Ecto neural progenitor cell (in vitro differentiated cells): ENCODE measurements around the gene EXOSC5.
"Not testable (repeated sequence)": the region's sequence is repeated elsewhere in the genome, so short reads cannot be mapped to it uniquely, and the experiment has no call there.

Source experiments
- DNase-seq: peaks from one replicate; pipeline ENCODE4 v3.0.0-alpha.2; 2018; ENCODE audit warnings: low spot score

EXOSC5 gene

GRCh38 chr19:41366089-41366488 lies 31.1 kb downstream of the EXOSC5 start:
- no peak for DNase-seq

GRCh38 chr19:41364524-41365391 lies 32.4 kb downstream of the EXOSC5 start:
- DNase-seq = no peak

GRCh38 chr19:41363753-41364523 lies 33.2 kb downstream of the EXOSC5 start, which contains the start of gene B9D2:
TSS of gene B9D2 (minus strand) at chr19:41364149. CDS start at chr19:41363519, 630 bp downstream.
- DNase-seq = peak; percentile 97

GRCh38 chr19:41363371-41363752 lies 33.8 kb downstream of the EXOSC5 start:
- no peak for DNase-seq

- no peak for DNase-seq
These were observed 34.9 kb downstream of the EXOSC5 start for GRCh38 chr19:41362143-41362847.

- DNase-seq = no peak
These were observed 37.4 kb downstream of the EXOSC5 start for GRCh38 chr19:41359741-41360140.

- no peak for DNase-seq
These were observed 39.4 kb downstream of the EXOSC5 start for GRCh38 chr19:41357746-41358145.

- DNase-seq = no peak
These were observed 40.0 kb downstream of the EXOSC5 start for GRCh38 chr19:41356984-41357739.

- no peak for DNase-seq
These were observed 41.4 kb downstream of the EXOSC5 start for GRCh38 chr19:41355802-41356201.

GRCh38 chr19:41355035-41355434 lies 42.1 kb downstream of the EXOSC5 start:
- DNase-seq = no peak

GRCh38 chr19:41354343-41354953 lies 42.7 kb downstream of the EXOSC5 start:
- no peak for DNase-seq

GRCh38 chr19:41353466-41354342 lies 43.5 kb downstream of the EXOSC5 start, which contains the start of gene TGFB1:
TSS of gene TGFB1 (minus strand) at chr19:41353922. CDS start at chr19:41353044, 878 bp downstream.
- DNase-seq = peak; percentile 84

GRCh38 chr19:41352609-41353465 lies 44.3 kb downstream of the EXOSC5 start:
- peak; percentile 80 for DNase-seq

GRCh38 chr19:41352279-41352608 lies 44.9 kb downstream of the EXOSC5 start:
- no peak for DNase-seq

GRCh38 chr19:41351339-41352245 lies 45.6 kb downstream of the EXOSC5 start:
- peak; percentile 61 for DNase-seq

- no peak for DNase-seq
These were observed 46.3 kb downstream of the EXOSC5 start for GRCh38 chr19:41350735-41351338.

- not testable (repeated sequence) for DNase-seq
These were observed 50.2 kb downstream of the EXOSC5 start for GRCh38 chr19:41346916-41347315.

- DNase-seq = no peak
These were observed 53.0 kb downstream of the EXOSC5 start for GRCh38 chr19:41344162-41344561.
